Liver (tissue), 3 donors: ENCODE data around the gene ZNF669.

Experiments
- FOXA1 ChIP-seq: IDR thresholded peaks from 2 replicates; pipeline ENCODE4 v1.6.1; 2016; ENCODE audit warnings: antibody characterized with exemption
- GABPA ChIP-seq, 2 donors: IDR thresholded peaks in 1 of 2; conservative IDR thresholded peaks in 1 of 2; 2 replicates each; pipeline ENCODE4 v1.6.1; 2016; ENCODE audit warnings: antibody characterized with exemption in 2 of 2, mild to moderate bottlenecking in 1 of 2, moderate library complexity in 1 of 2
- NR2F2 ChIP-seq: IDR thresholded peaks from 2 replicates; pipeline ENCODE4 v1.6.1; 2016; ENCODE audit warnings: antibody characterized with exemption
- TAF1 ChIP-seq: conservative IDR thresholded peaks from 2 replicates; pipeline ENCODE4 v1.6.1; 2016; ENCODE audit warnings: antibody characterized with exemption, mild to moderate bottlenecking
- YY1 ChIP-seq: IDR thresholded peaks from 2 replicates; pipeline ENCODE4 v1.6.1; 2016; ENCODE audit warnings: antibody characterized with exemption, mild to moderate bottlenecking
- TF ChIP-seq, protein P1 (sequence below): fragments of 150-350 bp; IDR thresholded peaks from 2 replicates; pipeline ENCODE4 v1.5.1; 2017; ENCODE audit warnings: improper control_type of control experiment, low read depth, low read length; ENCODE audit not compliant: missing input control
- TF ChIP-seq, protein P2 (sequence below): IDR thresholded peaks from 2 replicates; pipeline ENCODE4 v1.6.1; 2016; ENCODE audit warnings: antibody characterized with exemption, mild to moderate bottlenecking
- donor health status: healthy.
- donor health status: healthy.

- TF ChIP-seq, protein P1, sequence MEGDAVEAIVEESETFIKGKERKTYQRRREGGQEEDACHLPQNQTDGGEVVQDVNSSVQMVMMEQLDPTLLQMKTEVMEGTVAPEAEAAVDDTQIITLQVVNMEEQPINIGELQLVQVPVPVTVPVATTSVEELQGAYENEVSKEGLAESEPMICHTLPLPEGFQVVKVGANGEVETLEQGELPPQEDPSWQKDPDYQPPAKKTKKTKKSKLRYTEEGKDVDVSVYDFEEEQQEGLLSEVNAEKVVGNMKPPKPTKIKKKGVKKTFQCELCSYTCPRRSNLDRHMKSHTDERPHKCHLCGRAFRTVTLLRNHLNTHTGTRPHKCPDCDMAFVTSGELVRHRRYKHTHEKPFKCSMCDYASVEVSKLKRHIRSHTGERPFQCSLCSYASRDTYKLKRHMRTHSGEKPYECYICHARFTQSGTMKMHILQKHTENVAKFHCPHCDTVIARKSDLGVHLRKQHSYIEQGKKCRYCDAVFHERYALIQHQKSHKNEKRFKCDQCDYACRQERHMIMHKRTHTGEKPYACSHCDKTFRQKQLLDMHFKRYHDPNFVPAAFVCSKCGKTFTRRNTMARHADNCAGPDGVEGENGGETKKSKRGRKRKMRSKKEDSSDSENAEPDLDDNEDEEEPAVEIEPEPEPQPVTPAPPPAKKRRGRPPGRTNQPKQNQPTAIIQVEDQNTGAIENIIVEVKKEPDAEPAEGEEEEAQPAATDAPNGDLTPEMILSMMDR, result no peak
- TF ChIP-seq, protein P2, sequence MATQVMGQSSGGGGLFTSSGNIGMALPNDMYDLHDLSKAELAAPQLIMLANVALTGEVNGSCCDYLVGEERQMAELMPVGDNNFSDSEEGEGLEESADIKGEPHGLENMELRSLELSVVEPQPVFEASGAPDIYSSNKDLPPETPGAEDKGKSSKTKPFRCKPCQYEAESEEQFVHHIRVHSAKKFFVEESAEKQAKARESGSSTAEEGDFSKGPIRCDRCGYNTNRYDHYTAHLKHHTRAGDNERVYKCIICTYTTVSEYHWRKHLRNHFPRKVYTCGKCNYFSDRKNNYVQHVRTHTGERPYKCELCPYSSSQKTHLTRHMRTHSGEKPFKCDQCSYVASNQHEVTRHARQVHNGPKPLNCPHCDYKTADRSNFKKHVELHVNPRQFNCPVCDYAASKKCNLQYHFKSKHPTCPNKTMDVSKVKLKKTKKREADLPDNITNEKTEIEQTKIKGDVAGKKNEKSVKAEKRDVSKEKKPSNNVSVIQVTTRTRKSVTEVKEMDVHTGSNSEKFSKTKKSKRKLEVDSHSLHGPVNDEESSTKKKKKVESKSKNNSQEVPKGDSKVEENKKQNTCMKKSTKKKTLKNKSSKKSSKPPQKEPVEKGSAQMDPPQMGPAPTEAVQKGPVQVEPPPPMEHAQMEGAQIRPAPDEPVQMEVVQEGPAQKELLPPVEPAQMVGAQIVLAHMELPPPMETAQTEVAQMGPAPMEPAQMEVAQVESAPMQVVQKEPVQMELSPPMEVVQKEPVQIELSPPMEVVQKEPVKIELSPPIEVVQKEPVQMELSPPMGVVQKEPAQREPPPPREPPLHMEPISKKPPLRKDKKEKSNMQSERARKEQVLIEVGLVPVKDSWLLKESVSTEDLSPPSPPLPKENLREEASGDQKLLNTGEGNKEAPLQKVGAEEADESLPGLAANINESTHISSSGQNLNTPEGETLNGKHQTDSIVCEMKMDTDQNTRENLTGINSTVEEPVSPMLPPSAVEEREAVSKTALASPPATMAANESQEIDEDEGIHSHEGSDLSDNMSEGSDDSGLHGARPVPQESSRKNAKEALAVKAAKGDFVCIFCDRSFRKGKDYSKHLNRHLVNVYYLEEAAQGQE, result no peak
- TF ChIP-seq YY1 (no peak), GABPA (IDR thresholded peaks at IDR 0.05 in 1 of 2, conservative IDR thresholded peaks at IDR 0.05 in 1 of 2) (no peak), NR2F2 (no peak), TAF1 (no peak), FOXA1 (no peak)
These were observed 11.4 kb upstream of the ZNF669 start for GRCh38 chr1:247115545-247115944.
